Activated naive CD8-positive, alpha-beta T cell (primary cell): Measurements from ENCODE around the gene ABO.
"Not testable (repeated sequence)": the region's sequence is repeated elsewhere in the genome, so short reads cannot be mapped to it uniquely, and the experiment has no call there.

Source experiments
- H3K27ac Mint-ChIP-seq: one replicate; pipeline ENCODE4 v1.8.0; 2021; ENCODE audit warnings: mixed read lengths
- H3K27me3 Mint-ChIP-seq: one replicate; pipeline ENCODE4 v1.8.0; 2021; ENCODE audit warnings: mixed read lengths
- H3K36me3 Mint-ChIP-seq: one replicate; pipeline ENCODE4 v1.8.0; 2021; ENCODE audit warnings: mixed read lengths
- H3K4me1 Mint-ChIP-seq: one replicate; pipeline ENCODE4 v1.8.0; 2021; ENCODE audit warnings: low read depth, mixed read lengths
- H3K4me3 Mint-ChIP-seq: one replicate; pipeline ENCODE4 v1.8.0; 2021; ENCODE audit warnings: mild to moderate bottlenecking, mixed read lengths
- H3K9me3 Mint-ChIP-seq: one replicate; pipeline ENCODE4 v1.8.0; 2021; ENCODE audit warnings: low read depth, mixed read lengths

Gene ABO

DNA sequence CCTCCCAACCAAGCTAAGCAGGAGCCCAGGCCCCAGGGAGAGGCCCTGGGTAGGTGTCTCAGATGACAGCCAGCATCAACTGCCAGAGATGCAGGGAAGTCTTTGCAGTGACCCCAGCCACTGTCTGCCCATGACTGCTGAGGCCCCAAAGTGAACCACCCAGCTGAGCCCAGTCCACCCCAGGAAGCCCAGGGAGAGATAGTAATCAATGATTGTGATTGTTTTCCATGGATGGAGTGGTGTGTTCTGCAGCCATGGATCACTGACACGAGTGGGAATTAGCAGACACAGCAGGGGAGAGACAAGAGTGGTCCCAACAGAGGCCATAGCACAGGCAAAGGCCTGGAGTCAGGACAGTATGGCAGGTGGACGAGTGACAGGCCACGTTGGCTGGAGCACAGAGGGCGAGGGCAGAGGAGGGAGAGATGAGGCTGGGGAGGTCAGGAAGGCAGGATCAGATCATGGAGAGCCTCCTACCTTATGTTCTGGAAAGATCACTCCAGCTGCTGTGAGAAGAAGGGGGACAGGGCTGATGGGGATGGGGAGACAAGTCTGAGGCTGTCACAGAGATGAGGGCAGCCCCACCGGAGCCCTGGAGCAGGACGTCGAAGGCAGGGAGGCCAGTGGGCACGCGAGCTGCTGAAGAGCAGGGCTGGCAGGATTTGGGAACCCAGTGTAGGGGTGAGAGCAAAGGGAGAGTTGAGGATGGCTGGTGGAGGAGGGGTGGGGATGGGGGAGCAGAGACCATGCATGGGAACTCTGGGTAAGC is 14.5 kb downstream of the ABO start:
- no peak overlapping the region for H3K4me3 Mint-ChIP-seq
- H3K36me3 Mint-ChIP-seq = no peaks in the 10 kb centered on the region
- no peak overlapping the region for H3K27ac Mint-ChIP-seq
- H3K27me3 Mint-ChIP-seq = peaks cover 2% of the 10 kb centered on the region
- H3K9me3 Mint-ChIP-seq = no peaks in the 10 kb centered on the region
- H3K4me1 Mint-ChIP-seq = no peaks in the 10 kb centered on the region

DNA sequence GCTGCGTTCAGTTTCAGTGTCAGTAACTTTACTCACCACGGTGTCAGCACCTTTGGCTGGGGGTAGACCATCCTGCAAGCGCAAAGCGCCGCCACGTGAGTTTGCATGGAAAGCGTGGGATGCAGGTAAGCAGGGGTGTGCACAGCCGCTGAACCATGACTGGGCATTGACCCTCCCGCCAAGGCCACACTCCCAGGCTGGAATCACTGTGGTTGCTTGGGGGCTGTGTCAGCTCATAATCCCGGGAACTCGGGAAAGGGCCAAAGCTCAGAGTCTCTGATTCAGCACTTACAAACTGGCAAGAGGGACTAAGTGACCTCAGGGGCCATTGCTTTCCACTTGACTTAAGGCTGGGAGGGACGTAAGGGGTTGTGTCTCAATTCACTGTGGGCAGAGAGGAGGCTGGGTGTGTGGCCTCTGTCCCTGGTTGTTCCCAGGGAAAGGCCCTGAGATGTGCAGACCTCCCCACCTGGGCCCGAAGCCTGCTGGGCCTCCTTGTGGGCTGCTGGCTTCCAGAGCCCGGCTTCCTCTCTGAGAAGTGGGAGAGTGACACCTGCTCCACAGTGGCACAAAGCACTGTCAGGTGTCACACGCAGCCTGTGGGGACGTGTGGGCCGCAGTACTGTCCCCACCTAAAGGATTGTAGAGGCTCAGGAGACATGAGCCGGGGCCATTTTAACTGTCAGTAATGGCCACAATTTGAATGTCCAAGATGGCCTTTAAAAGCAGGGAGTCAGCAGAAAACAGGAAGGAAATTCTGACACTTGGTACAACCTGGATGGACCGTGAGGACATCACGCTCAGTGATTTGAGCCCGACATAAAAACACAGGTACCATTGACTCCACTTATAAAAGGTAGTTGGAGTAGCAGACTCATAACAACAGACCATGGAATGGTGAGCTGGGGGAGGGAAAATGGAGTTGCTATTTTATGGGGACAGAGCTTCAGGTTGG is 16.7 kb downstream of the ABO start:
- no peak overlapping the region for H3K4me3 Mint-ChIP-seq
- no peak overlapping the region for H3K27ac Mint-ChIP-seq
- H3K27me3 Mint-ChIP-seq = no peaks in the 10 kb centered on the region
- H3K9me3 Mint-ChIP-seq = no peaks in the 10 kb centered on the region
- H3K4me1 Mint-ChIP-seq = no peaks in the 10 kb centered on the region
- no peaks in the 10 kb centered on the region for H3K36me3 Mint-ChIP-seq

- Mint-ChIP-seq H3K27me3 (no peaks in the 10 kb centered on the region), H3K36me3 (no peaks in the 10 kb centered on the region), H3K4me1 (no peaks in the 10 kb centered on the region), H3K27ac (no peak overlapping the region), H3K4me3 (no peak overlapping the region), H3K9me3 (no peaks in the 10 kb centered on the region)
These were observed 17.5 kb downstream of the ABO start for GRCh38 chr9:133257465-133257956.

GRCh38 chr9:133256686-133257091 is 18.3 kb downstream of the ABO start:
- H3K9me3 Mint-ChIP-seq = no peaks in the 10 kb centered on the region
- H3K4me1 Mint-ChIP-seq = no peaks in the 10 kb centered on the region
- H3K4me3 Mint-ChIP-seq = no peak overlapping the region
- no peaks in the 10 kb centered on the region for H3K27me3 Mint-ChIP-seq
- H3K36me3 Mint-ChIP-seq = no peaks in the 10 kb centered on the region
- H3K27ac Mint-ChIP-seq = no peak overlapping the region

- H3K4me3 Mint-ChIP-seq = no peak overlapping the region
- no peaks in the 10 kb centered on the region for H3K4me1 Mint-ChIP-seq
- H3K27me3 Mint-ChIP-seq = no peaks in the 10 kb centered on the region
- no peak overlapping the region for H3K27ac Mint-ChIP-seq
- H3K9me3 Mint-ChIP-seq = no peaks in the 10 kb centered on the region
- no peaks in the 10 kb centered on the region for H3K36me3 Mint-ChIP-seq
These were observed 18.9 kb downstream of the ABO start for GRCh38 chr9:133256136-133256461.

DNA sequence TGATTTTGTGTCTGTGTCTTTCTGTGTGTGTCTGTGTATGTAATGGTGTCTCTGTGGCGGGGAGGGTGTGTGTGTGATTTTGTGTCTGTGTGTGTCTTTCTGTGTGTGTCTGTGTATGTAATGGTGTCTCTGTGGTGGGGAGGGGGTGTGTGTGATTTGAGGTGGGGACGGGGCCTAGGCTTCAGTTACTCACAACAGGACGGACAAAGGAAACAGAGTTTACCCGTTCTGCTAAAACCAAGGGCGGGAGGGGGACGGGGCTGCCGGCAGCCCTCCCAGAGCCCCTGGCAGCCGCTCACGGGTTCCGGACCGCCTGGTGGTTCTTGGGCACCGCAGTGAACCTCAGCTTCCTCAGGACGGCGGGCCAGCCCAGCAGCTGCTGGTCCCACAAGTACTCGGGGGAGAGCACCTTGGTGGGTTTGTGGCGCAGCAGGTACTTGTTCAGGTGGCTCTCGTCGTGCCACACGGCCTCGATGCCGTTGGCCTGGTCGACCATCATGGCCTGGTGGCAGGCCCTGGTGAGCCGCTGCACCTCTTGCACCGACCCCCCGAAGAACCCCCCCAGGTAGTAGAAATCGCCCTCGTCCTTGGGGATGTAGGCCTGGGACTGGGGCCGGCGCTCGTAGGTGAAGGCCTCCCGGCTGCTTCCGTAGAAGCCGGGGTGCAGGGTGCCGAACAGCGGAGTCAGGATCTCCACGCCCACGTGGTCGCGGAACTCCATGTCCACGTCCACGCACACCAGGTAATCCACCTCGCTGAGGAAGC is 19.4 kb downstream of the ABO start:
- H3K4me3 Mint-ChIP-seq = no peak overlapping the region
- H3K27ac Mint-ChIP-seq = no peak overlapping the region
- H3K36me3 Mint-ChIP-seq = no peaks in the 10 kb centered on the region
- H3K9me3 Mint-ChIP-seq = no peaks in the 10 kb centered on the region
- no peaks in the 10 kb centered on the region for H3K27me3 Mint-ChIP-seq
- no peaks in the 10 kb centered on the region for H3K4me1 Mint-ChIP-seq

DNA sequence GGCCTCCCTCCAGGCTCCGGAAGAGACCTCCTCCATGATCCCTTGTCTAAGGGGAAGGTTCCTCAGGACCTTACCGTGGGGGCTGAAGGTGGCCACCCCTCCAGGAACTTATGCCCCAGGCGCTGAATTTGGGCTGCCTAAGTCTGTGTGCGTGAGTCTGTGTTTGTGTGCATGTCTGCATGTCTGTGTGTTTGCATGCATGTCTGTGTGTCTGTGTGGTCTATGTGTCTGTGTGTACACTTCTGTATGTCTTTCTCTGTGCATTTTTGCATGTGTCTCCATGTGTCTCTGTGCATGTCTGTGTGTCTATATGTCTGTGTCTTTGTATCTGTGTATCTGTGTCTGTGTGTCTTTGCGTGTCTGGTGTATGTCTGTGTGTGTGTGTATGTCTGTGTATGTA is 20.5 kb downstream of the ABO start:
- Mint-ChIP-seq H3K4me3 (no peak overlapping the region), H3K9me3 (no peaks in the 10 kb centered on the region), H3K27ac (no peak overlapping the region), H3K27me3 (no peaks in the 10 kb centered on the region), H3K4me1 (no peaks in the 10 kb centered on the region), H3K36me3 (no peaks in the 10 kb centered on the region)

DNA sequence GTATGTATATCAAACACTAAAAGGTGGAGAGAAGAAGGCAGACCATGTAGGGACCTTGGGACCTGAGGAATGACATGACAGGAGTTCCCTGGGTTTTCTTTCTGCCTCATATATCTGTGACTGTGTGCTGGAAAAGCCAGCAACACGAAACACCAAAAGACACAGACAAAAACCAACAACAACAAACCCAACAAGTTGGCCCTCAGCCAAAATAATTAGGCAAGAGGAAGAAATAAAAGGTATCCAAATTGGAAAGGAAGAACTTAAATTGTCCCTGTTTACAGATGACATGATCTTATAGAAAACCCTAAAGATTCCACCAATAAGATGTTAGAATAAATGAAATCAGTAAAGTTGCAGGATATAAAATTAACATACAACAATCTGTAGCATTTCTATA is 21.7 kb downstream of the ABO start:
- Mint-ChIP-seq H3K4me3 (no peak overlapping the region), H3K36me3 (no peaks in the 10 kb centered on the region), H3K27me3 (no peaks in the 10 kb centered on the region), H3K27ac (no peak overlapping the region), H3K9me3 (no peaks in the 10 kb centered on the region), H3K4me1 (no peaks in the 10 kb centered on the region)

DNA sequence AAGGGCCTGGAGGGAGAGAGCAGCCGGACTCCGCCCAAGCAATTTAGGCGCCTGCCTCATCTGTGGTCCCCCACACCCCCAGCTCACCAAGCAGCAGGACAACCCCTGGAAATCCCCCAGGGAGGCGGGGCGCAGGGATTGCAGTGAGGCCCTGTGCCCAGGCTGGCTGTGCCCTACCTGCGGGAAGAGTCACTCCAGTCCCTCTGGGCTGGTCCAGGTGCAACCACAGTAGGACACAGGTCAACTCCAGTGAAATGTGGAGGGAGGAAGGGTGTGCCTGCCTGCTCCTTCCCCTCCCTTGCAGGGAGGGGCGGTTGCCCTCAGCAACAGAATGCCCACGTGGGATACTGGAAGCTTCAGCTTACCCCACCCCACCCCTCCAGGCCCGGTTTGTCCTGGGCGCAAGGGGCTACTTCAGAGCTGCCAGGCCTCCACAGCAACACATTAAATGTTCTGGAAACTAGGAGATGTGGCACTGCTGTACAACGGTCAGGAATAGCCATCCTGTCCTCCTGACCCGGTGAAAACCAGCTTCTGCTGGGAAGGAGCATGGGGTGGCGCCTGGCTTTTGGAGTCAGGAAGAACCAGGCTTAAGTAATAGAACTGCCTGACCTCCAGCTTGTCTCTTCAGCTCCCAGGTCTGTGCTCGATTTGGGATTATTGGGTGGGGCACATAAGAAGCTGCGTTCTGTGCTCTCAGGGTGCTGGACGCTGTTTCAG is 22.5 kb downstream of the ABO start:
- Mint-ChIP-seq H3K4me1 (no peaks in the 10 kb centered on the region), H3K9me3 (no peaks in the 10 kb centered on the region), H3K36me3 (no peaks in the 10 kb centered on the region), H3K4me3 (no peak overlapping the region), H3K27me3 (no peaks in the 10 kb centered on the region), H3K27ac (no peak overlapping the region)

GRCh38 chr9:133251773-133252172 is 23.2 kb downstream of the ABO start:
- Mint-ChIP-seq H3K36me3 (no peaks in the 10 kb centered on the region), H3K27me3 (no peaks in the 10 kb centered on the region), H3K4me1 (no peaks in the 10 kb centered on the region), H3K4me3 (no peak overlapping the region), H3K27ac (no peak overlapping the region), H3K9me3 (no peaks in the 10 kb centered on the region)

DNA sequence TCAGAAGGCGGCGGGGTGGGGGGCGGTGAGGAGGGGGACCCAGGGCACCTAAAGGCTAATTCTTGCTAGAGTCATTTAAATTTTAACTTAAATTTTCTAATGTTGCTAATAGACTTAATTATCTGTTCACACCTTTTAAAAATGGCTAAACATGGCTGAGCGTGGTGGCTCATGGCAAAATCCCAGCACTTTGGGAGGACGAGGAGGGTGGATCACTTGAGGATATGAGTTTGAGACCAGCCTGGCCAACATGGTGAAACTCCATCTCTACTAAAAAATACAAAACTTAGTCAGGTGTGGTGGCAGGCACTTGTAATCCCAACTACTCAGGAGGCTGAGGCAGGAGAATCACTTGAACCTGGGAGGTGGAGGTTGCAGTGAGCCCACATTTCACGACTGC is 23.8 kb downstream of the ABO start:
- not testable (repeated sequence) for H3K4me3 Mint-ChIP-seq, H3K36me3 Mint-ChIP-seq, H3K27me3 Mint-ChIP-seq, H3K9me3 Mint-ChIP-seq, H3K27ac Mint-ChIP-seq, H3K4me1 Mint-ChIP-seq

DNA sequence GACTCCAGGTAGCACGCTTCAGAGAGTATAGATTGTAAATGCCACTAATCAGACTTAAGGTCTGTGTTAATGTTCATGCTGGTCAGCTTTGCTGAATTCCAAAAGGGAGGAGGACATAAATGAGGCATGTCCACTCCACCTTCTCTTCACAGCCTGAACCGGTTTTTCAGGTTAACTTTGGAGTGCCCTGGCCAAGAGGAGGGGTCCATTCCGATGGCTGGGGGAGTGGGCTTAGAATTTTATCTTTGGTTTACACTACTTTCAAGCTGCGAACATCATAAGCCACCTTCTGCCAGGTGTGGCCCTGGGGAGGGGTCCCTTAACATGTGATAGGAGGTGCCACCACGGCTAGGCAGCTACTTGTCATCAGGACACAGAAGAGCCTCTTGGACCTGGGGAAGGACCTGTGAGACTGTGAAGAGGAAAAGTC is 24.2 kb downstream of the ABO start:
- Mint-ChIP-seq H3K36me3 (no peaks in the 10 kb centered on the region), H3K27me3 (no peaks in the 10 kb centered on the region), H3K27ac (no peak overlapping the region), H3K4me3 (no peak overlapping the region), H3K9me3 (no peaks in the 10 kb centered on the region), H3K4me1 (no peaks in the 10 kb centered on the region)

- Mint-ChIP-seq H3K27ac (no peak overlapping the region), H3K4me3 (no peak overlapping the region), H3K4me1 (no peaks in the 10 kb centered on the region), H3K36me3 (no peaks in the 10 kb centered on the region), H3K27me3 (no peaks in the 10 kb centered on the region), H3K9me3 (no peaks in the 10 kb centered on the region)
These were observed 25.7 kb downstream of the ABO start for GRCh38 chr9:133249337-133249736.

- Mint-ChIP-seq H3K27ac (no peak overlapping the region), H3K9me3 (no peaks in the 10 kb centered on the region), H3K36me3 (no peaks in the 10 kb centered on the region), H3K27me3 (peaks cover 1% of the 10 kb centered on the region), H3K4me1 (no peaks in the 10 kb centered on the region), H3K4me3 (no peak overlapping the region)
These were observed 26.2 kb downstream of the ABO start for GRCh38 chr9:133248726-133249295.
